Heart left ventricle (tissue), 16 donors: ENCODE measurements around the gene PDZD8. TPM values are rescaled to one million over a fixed set of nuclear protein-coding genes. Genes with fewer than 3 reads are reported as not detected.

Source experiments
- ATAC-seq, 4 donors: fragments of 200-7000 bp; cut with Tn5 transposase; one replicate each; pipeline ENCODE4 v1.9.1; 2020 to 2022; ENCODE audit warnings: moderate library complexity in 4 of 4, mild to moderate bottlenecking in 3 of 4, moderate number of reproducible peaks in 1 of 4
- DNase-seq, 5 donors: peaks; one replicate each; pipeline ENCODE4 v3.0.0-alpha.2; 2020
- H3K27ac ChIP-seq, 12 donors: fragments of 200-600 bp; sonication (generic) in 4 of 12; one replicate each; pipeline versions ENCODE4 v1.5.0 to v1.8.0; 2016 to 2022; ENCODE audit warnings: mild to moderate bottlenecking in 2 of 12
- H3K27me3 ChIP-seq, 9 donors: fragments of 200-600 bp; sonication (generic) in 2 of 9; one replicate each; pipeline versions ENCODE4 v1.5.1 to v1.8.0; 2016 to 2022; ENCODE audit warnings: mild to moderate bottlenecking in 3 of 9
- H3K36me3 ChIP-seq, 9 donors: fragments of 200-600 bp; sonication (generic) in 2 of 9; one replicate each; pipeline versions ENCODE4 v1.5.0 to v1.8.0; 2018 to 2022; ENCODE audit warnings: mild to moderate bottlenecking in 2 of 9
- H3K4me1 ChIP-seq, 12 donors: fragments of 200-600 bp; sonication (generic) in 4 of 12; one replicate each; pipeline versions ENCODE4 v1.5.0 to v1.8.0; 2016 to 2022; ENCODE audit warnings: mild to moderate bottlenecking in 3 of 12
- H3K4me3 ChIP-seq, 12 donors: fragments of 200-600 bp; sonication (generic) in 4 of 12; one replicate each; pipeline versions ENCODE4 v1.5.0 to v1.8.0; 2017 to 2022; ENCODE audit warnings: mild to moderate bottlenecking in 9 of 12, moderate library complexity in 4 of 12
- H3K9me3 ChIP-seq, 12 donors: fragments of 200-600 bp; sonication (generic) in 4 of 12; one replicate each; pipeline versions ENCODE4 v1.5.0 to v1.8.0; 2016 to 2022; ENCODE audit warnings: mild to moderate bottlenecking in 1 of 12
- POLR2A ChIP-seq, 2 donors: fragments of 450-650 bp; IDR thresholded peaks; one replicate each; pipeline ENCODE4 v1.6.1; 2017; ENCODE audit warnings: antibody characterized with exemption in 2 of 2, mild to moderate bottlenecking in 2 of 2, moderate library complexity in 2 of 2
- WGBS, 4 donors: extraction: QIAGEN DNeasy Blood & Tissue Kit in 2 of 4; methylation state at CpG; one replicate each; pipeline versions ENCODE4 v1.1.5 to v1.1.7; 2013 to 2018; 5-methylcytosine and 5-hydroxymethylcytosine counted together
- intact Hi-C, 10 donors: fragments of 100-400 bp; cut with DNase I; formaldehyde crosslinking; loops; one replicate each; pipeline versions ENCODE4 v1.11.1 to v1.14.2; 2022
- polyA plus RNA-seq, 2 donors: library from polyadenylated mRNA; stranded (reverse); fragments of 200-250 nt; gene quantifications; one replicate each; pipeline ENCODE4 v1.2.3, GENCODE V29; 2013
- total RNA-seq, 9 donors: library from RNA; depleted of rRNA in 2 of 9; stranded (reverse); fragments of >200 nt in 2 of 9; fragmentation: NEBNext Ultra II Directional in 3 of 9; extraction: Animal tissue kit (Norgen Biotek cat#: 25700) in 3 of 9; gene quantifications; one replicate each; pipeline versions ENCODE4 v1.1.0 to v1.2.4, GENCODE V29; 2016 to 2023
- TF ChIP-seq, protein P1 (sequence below), 12 donors: fragments of 200-600 bp; sonication (generic) in 4 of 12; IDR thresholded peaks; one replicate each; pipeline versions ENCODE4 v1.5.0 to v1.8.0; 2018 to 2022; ENCODE audit warnings: antibody characterized with exemption in 12 of 12, mild to moderate bottlenecking in 5 of 12
- donor health status: ischemic (EF 13 %, LVEDD 7.1; RV severe dilation, severe dysfunction).
- donor health status: healthy with polysubstance abuse.
- donor health status: DM: no; HTN: yes; CAD: no.
- donor health status: DM: no; HTN: no; CAD: no.
- donor health status: ischemic (EF 25% LVEDD 6.9; RV normal size, moderate dysfunction).
- donor health status: ischemic (EF 25% LVEDD 5.7; RV mildly dilated, moderate dysfunction).
- donor health status: healthy.
- donor health status: DM: yes; HTN: yes; CAD: no.
- donor health status: ischemic (EF 35%, LVEDD 5.7; RV mildly dilated, moderate dysfunction).
- donor health status: nonischemic (EF 11% LVEDD 7.7; RV severe dilation, severe dysfunction).
- donor health status: DM: yes; HTN: yes; CAD: no.
- donor health status: PGD.
- donor health status: ischemic (EF 29% LVEDD 5.4; RV normal size, mild dysfunction).
- donor health status: nonischemic (EF 23%, LVEDD 6.1; RV moderate dilation, normal function).

The PDZD8 gene
- total and polyA plus RNA-seq, 11 donors, result 2.0 to 37.2 (median 24.1) TPM

- WGBS, 4 donors, result 75 to 80% (median 76%) methylated on average over 25 to 26 of the region's 26 CpGs
- DNase-seq (no peak), ATAC-seq (no peak)
- H3K9me3 ChIP-seq, result no peaks in the 10 kb centered on the region
- no peaks in the 10 kb centered on the region for H3K4me1 ChIP-seq
- no peak for TF ChIP-seq POLR2A (IDR thresholded peaks at IDR 0.05)
- no peak overlapping the region for H3K27ac ChIP-seq
- intact Hi-C loops, result no loop called here
- peaks cover 0 to 46% (median 8%) of the 10 kb centered on the region in 9 donors for H3K27me3 ChIP-seq
- H3K4me3 ChIP-seq, result no peak overlapping the region
- no peaks in the 10 kb centered on the region for H3K36me3 ChIP-seq
Observed at GRCh38 chr10:117254774-117255735, 120.2 kb downstream of the PDZD8 start.

GRCh38 chr10:117254338-117254737 is 120.9 kb downstream of the PDZD8 start:
- Histone ChIP-seq H3K9me3 (no peaks in the 10 kb centered on the region), H3K36me3 (no peaks in the 10 kb centered on the region), H3K4me1 (no peaks in the 10 kb centered on the region), H3K27ac (no peak overlapping the region), H3K27me3 (peaks cover 0 to 49% (median 6%) of the 10 kb centered on the region in 9 donors), H3K4me3 (no peak overlapping the region)
- DNase-seq, result no peak
- intact Hi-C loops, result no loop called here
- 67 to 73% (median 73%) methylated on average over 9 of the region's 9 CpGs for WGBS, 4 donors
- TF ChIP-seq, protein P1, sequence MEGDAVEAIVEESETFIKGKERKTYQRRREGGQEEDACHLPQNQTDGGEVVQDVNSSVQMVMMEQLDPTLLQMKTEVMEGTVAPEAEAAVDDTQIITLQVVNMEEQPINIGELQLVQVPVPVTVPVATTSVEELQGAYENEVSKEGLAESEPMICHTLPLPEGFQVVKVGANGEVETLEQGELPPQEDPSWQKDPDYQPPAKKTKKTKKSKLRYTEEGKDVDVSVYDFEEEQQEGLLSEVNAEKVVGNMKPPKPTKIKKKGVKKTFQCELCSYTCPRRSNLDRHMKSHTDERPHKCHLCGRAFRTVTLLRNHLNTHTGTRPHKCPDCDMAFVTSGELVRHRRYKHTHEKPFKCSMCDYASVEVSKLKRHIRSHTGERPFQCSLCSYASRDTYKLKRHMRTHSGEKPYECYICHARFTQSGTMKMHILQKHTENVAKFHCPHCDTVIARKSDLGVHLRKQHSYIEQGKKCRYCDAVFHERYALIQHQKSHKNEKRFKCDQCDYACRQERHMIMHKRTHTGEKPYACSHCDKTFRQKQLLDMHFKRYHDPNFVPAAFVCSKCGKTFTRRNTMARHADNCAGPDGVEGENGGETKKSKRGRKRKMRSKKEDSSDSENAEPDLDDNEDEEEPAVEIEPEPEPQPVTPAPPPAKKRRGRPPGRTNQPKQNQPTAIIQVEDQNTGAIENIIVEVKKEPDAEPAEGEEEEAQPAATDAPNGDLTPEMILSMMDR (IDR thresholded peaks at IDR 0.05), result no peak
- TF ChIP-seq POLR2A (IDR thresholded peaks at IDR 0.05), result no peak
- ATAC-seq, result no peak

- TF ChIP-seq, protein P1 (IDR thresholded peaks at IDR 0.05), result no peak
- no peak for TF ChIP-seq POLR2A (IDR thresholded peaks at IDR 0.05)
- Histone ChIP-seq H3K4me1 (no peaks in the 10 kb centered on the region), H3K27ac (no peak overlapping the region), H3K27me3 (peaks cover 0 to 49% (median 5%) of the 10 kb centered on the region in 9 donors), H3K9me3 (no peaks in the 10 kb centered on the region), H3K4me3 (no peak overlapping the region), H3K36me3 (no peaks in the 10 kb centered on the region)
- ATAC-seq (no peak), DNase-seq (no peak)
- intact Hi-C loops, result no loop called here
- 56 to 72% (median 67%) methylated on average over 9 of the region's 9 CpGs for WGBS, 4 donors
Observed at GRCh38 chr10:117253908-117254307, 121.3 kb downstream of the PDZD8 start.

- Histone ChIP-seq H3K27me3 (peaks cover 0 to 63% (median 5%) of the 10 kb centered on the region in 9 donors), H3K36me3 (no peaks in the 10 kb centered on the region), H3K4me1 (no peaks in the 10 kb centered on the region), H3K9me3 (no peaks in the 10 kb centered on the region), H3K4me3 (no peak overlapping the region), H3K27ac (no peak overlapping the region)
- 54 to 68% (median 61%) methylated on average over 7 of the region's 7 CpGs for WGBS, 4 donors
- no peak for ATAC-seq
- no peak for DNase-seq
- TF ChIP-seq, protein P1 (IDR thresholded peaks at IDR 0.05), result no peak
- no peak for TF ChIP-seq POLR2A (IDR thresholded peaks at IDR 0.05)
- intact Hi-C loops, result no loop called here
Observed at GRCh38 chr10:117250411-117250810, 124.8 kb downstream of the PDZD8 start.
